Activated CD8-positive, alpha-beta T cell treated with anti-CD3 and anti-CD28 coated beads for 36 hours (primary cell): ENCODE measurements around the gene ANAPC2. TPM values are rescaled to one million over a fixed set of nuclear protein-coding genes. Genes with fewer than 3 reads are reported as not detected.
A peak's percentile ranks its signal among the peaks of the same experiment; 100 is the strongest.

Experiments
- ATAC-seq: fragments of 200-7000 bp; cut with Tn5 transposase; one replicate; pipeline ENCODE4 v1.10.0; 2021; ENCODE audit warnings: mild to moderate bottlenecking, moderate library complexity
- CTCF ChIA-PET: fragments of 350-600 bp; sonication (Branson Sonifier 250); formaldehyde crosslinking; loops from one replicate; lab custom pipeline; 2021; ENCODE audit warnings: antibody characterized with exemption; lab: Charles Lee
- POLR2A ChIA-PET: fragments of 350-600 bp; sonication (Branson Sonifier 250); formaldehyde crosslinking; loops from one replicate; lab custom pipeline; 2021; ENCODE audit warnings: antibody characterized with exemption; lab: Charles Lee
- DNase-seq: peaks from one replicate; pipeline ENCODE4 v3.0.0-alpha.2; 2020
- H3K27ac Mint-ChIP-seq: one replicate; pipeline ENCODE4 v1.8.0; 2021; ENCODE audit warnings: mild to moderate bottlenecking, mixed read lengths
- H3K27me3 Mint-ChIP-seq: one replicate; pipeline ENCODE4 v1.8.0; 2021; ENCODE audit warnings: mixed read lengths
- H3K36me3 Mint-ChIP-seq: one replicate; pipeline ENCODE4 v1.8.0; 2021; ENCODE audit warnings: low read depth, mixed read lengths
- H3K4me1 Mint-ChIP-seq: one replicate; pipeline ENCODE4 v1.8.0; 2021; ENCODE audit warnings: low read depth, mixed read lengths
- H3K4me3 Mint-ChIP-seq: one replicate; pipeline ENCODE4 v1.8.0; 2021; ENCODE audit warnings: mild to moderate bottlenecking, moderate library complexity, mixed read lengths
- H3K9me3 Mint-ChIP-seq: one replicate; pipeline ENCODE4 v1.8.0; 2021; ENCODE audit warnings: mixed read lengths
- intact Hi-C: fragments of 100-400 bp; cut with micrococcal nuclease; formaldehyde crosslinking; loops from one replicate; pipeline ENCODE4 v1.10.0; 2022
- total RNA-seq, 2 experiments: library from RNA; stranded (reverse); gene quantifications; one replicate each; pipeline ENCODE4 v1.2.3, GENCODE V29; 2021
- TF ChIP-seq, protein P1 (sequence below): fragments of 200-600 bp; IDR thresholded peaks from one replicate; pipeline ENCODE4 v1.8.0; 2022; ENCODE audit warnings: antibody characterized with exemption, mild to moderate bottlenecking

The ANAPC2 gene
- total RNA-seq, 2 experiments from 2014 or later = 38.6 to 39.6 TPM

- Mint-ChIP-seq H3K27me3 (peaks cover 13% of the 10 kb centered on the region), H3K36me3 (no peaks in the 10 kb centered on the region), H3K4me1 (peaks cover 7% of the 10 kb centered on the region), H3K27ac (no peak overlapping the region), H3K9me3 (no peaks in the 10 kb centered on the region), H3K4me3 (no peak overlapping the region)
- POLR2A ChIA-PET = interaction anchor here (0.8 to 3.6 kb wide), 4 partner anchors 12 to 103 kb away, joined by 3 to 11 read pairs (median 6); partner anchors contain the start of genes ANAPC2 and SSNA1
- intact Hi-C loops = loop anchor here (10.0 kb wide), 1 partner anchor 48 kb away; no protein-coding TSS in a partner anchor
- DNase-seq = no peak
- CTCF ChIA-PET = no interaction called here
- TF ChIP-seq, protein P1, sequence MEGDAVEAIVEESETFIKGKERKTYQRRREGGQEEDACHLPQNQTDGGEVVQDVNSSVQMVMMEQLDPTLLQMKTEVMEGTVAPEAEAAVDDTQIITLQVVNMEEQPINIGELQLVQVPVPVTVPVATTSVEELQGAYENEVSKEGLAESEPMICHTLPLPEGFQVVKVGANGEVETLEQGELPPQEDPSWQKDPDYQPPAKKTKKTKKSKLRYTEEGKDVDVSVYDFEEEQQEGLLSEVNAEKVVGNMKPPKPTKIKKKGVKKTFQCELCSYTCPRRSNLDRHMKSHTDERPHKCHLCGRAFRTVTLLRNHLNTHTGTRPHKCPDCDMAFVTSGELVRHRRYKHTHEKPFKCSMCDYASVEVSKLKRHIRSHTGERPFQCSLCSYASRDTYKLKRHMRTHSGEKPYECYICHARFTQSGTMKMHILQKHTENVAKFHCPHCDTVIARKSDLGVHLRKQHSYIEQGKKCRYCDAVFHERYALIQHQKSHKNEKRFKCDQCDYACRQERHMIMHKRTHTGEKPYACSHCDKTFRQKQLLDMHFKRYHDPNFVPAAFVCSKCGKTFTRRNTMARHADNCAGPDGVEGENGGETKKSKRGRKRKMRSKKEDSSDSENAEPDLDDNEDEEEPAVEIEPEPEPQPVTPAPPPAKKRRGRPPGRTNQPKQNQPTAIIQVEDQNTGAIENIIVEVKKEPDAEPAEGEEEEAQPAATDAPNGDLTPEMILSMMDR = no peak
- ATAC-seq = no peak
These were observed 15.2 kb downstream of the ANAPC2 start for GRCh38 chr9:137172901-137173795.

GRCh38 chr9:137171149-137171900 is 17.0 kb downstream of the ANAPC2 start:
- H3K36me3 Mint-ChIP-seq = no peaks in the 10 kb centered on the region
- ChIA-PET CTCF (interaction anchor here (1.5 kb wide), 1 partner anchor 65 kb away, joined by 4 read pairs; no protein-coding TSS in a partner anchor), POLR2A (interaction anchor here (0.8 to 2.5 kb wide), 3 partner anchors 10 to 18 kb away, joined by 4 to 7 read pairs (median 6); partner anchors contain the start of gene SSNA1)
- no peak overlapping the region for H3K27ac Mint-ChIP-seq
- peaks cover 9% of the 10 kb centered on the region for H3K4me1 Mint-ChIP-seq
- peaks cover 20% of the 10 kb centered on the region for H3K27me3 Mint-ChIP-seq
- no peak overlapping the region for H3K4me3 Mint-ChIP-seq
- ATAC-seq = no peak
- intact Hi-C loops = loop anchor here (10.0 kb wide), 1 partner anchor 47 kb away; no protein-coding TSS in a partner anchor
- TF ChIP-seq, protein P1 = no peak
- DNase-seq = no peak
- H3K9me3 Mint-ChIP-seq = no peaks in the 10 kb centered on the region

GRCh38 chr9:137170486-137171148 is 17.7 kb downstream of the ANAPC2 start:
- Mint-ChIP-seq H3K36me3 (no peaks in the 10 kb centered on the region), H3K4me3 (no peak overlapping the region), H3K27me3 (peaks cover 20% of the 10 kb centered on the region), H3K4me1 (peaks cover 9% of the 10 kb centered on the region), H3K27ac (no peak overlapping the region), H3K9me3 (no peaks in the 10 kb centered on the region)
- no peak for DNase-seq
- POLR2A ChIA-PET = interaction anchor here (2.2 to 2.5 kb wide), 2 partner anchors 10 to 11 kb away, joined by 6 to 7 read pairs; no protein-coding TSS in a partner anchor
- TF ChIP-seq, protein P1 = no peak
- ATAC-seq = no peak
- CTCF ChIA-PET = interaction anchor here (0.9 to 1.5 kb wide), 2 partner anchors 8 to 66 kb away, joined by 3 to 4 read pairs; no protein-coding TSS in a partner anchor
- intact Hi-C loops = loop anchor here (10.0 kb wide), 1 partner anchor 46 kb away; no protein-coding TSS in a partner anchor

- DNase-seq = no peak
- H3K36me3 Mint-ChIP-seq = no peaks in the 10 kb centered on the region
- H3K27ac Mint-ChIP-seq = no peak within 1 kb of the TSS
- CTCF ChIA-PET = interaction anchor here (0.9 to 1.3 kb wide), 2 partner anchors 8 to 41 kb away, joined by 3 to 4 read pairs; no protein-coding TSS in a partner anchor
- peak within 1 kb of the TSS; percentile 35 for H3K4me3 Mint-ChIP-seq
- ATAC-seq = no peak
- H3K9me3 Mint-ChIP-seq = no peaks in the 10 kb centered on the region
- peaks cover 24% of the 10 kb centered on the region for H3K27me3 Mint-ChIP-seq
- TF ChIP-seq, protein P1 = no peak
- H3K4me1 Mint-ChIP-seq = peaks cover 9% of the 10 kb centered on the region
- intact Hi-C loops = loop anchor here (10.0 kb wide), 1 partner anchor 45 kb away; no protein-coding TSS in a partner anchor
- POLR2A ChIA-PET = interaction anchor here (0.5 to 2.2 kb wide), 3 partner anchors 11 to 178 kb away, joined by 3 to 7 read pairs (median 3); partner anchors contain the start of gene PAXX
These were observed 18.4 kb downstream of the ANAPC2 start, which contains the start of gene LRRC26 for GRCh38 chr9:137169896-137170358. TSS of gene LRRC26 (minus strand) at chr9:137170051. CDS start at chr9:137169943, 108 bp downstream.
